ENCODE measurements around the gene CSF1. TPM values are rescaled to one million over a fixed set of nuclear protein-coding genes. Genes with fewer than 3 reads are reported as not detected.

The CSF1 gene
- polyA plus RNA-seq, 1 donor (not counting 4 experiments of a cell fraction or from before 2014, with no cell fraction given) = 1.8 TPM

GRCh38 chr1:109887271-109887670 is 23.4 kb upstream of the CSF1 start:
- H3K27me3 ChIP-seq (ENCODE audit: control insufficient read depth, extremely low read depth, insufficient read depth, low read length) = peaks cover 19% of the 10 kb centered on the region
- dilution Hi-C loops (cut with MboI; ENCODE audit: extremely low pct_ligation_motif_present, low sequenced_read_pairs) = no loop called here
- peaks cover 3% of the 10 kb centered on the region for H3K4me1 ChIP-seq (ENCODE audit: control insufficient read depth, extremely low read depth, insufficient read depth, low read length)
- FAIRE-seq (no peak), DNase-seq (ENCODE audit: low read depth, low spot score) (no peak)
- H3K79me2 ChIP-seq (ENCODE audit: control insufficient read depth, insufficient read depth, low read length) = no peaks in the 10 kb centered on the region
- no peak overlapping the region for H3K4me3 ChIP-seq (ENCODE audit: control insufficient read depth in 2 of 3, extremely low read depth in 1 of 3, insufficient read depth in 2 of 3, low read depth in 1 of 3, low read length in 3 of 3)
- no peaks in the 10 kb centered on the region for H3K9me1 ChIP-seq (ENCODE audit: control insufficient read depth, extremely low read depth, insufficient read depth, low read length)
- no peak overlapping the region for H3K9ac ChIP-seq (ENCODE audit: control insufficient read depth, extremely low read depth, insufficient read depth, low read length)
- no peaks in the 10 kb centered on the region for H3K36me3 ChIP-seq (ENCODE audit: control insufficient read depth in 2 of 2, extremely low read depth in 1 of 2, insufficient read depth in 2 of 2, low read length in 2 of 2)
- H3K4me2 ChIP-seq (ENCODE audit: control insufficient read depth, extremely low read depth, insufficient read depth, low read depth, low read length) = no peak overlapping the region
- H3K9me3 ChIP-seq (ENCODE audit: control insufficient read depth, low read depth, low read length) = no peaks in the 10 kb centered on the region
- H4K20me1 ChIP-seq (ENCODE audit: control insufficient read depth, extremely low read depth, insufficient read depth, low read length) = no peaks in the 10 kb centered on the region
- H3K27ac ChIP-seq (ENCODE audit: control insufficient read depth, insufficient read depth, low read length) = no peak overlapping the region
- TF ChIP-seq CTCF (optimal IDR thresholded peaks at IDR 0.05 in 1 of 3, IDR thresholded peaks at IDR 0.05 in 1 of 3, conservative IDR thresholded peaks at IDR 0.05 in 1 of 3; ENCODE audit: extremely low read depth in 1 of 3, insufficient read depth in 2 of 3, low read length in 3 of 3) = no peak
- TF ChIP-seq EZH2 (IDR thresholded peaks at IDR 0.05; ENCODE audit: low read length) = no peak
- no peak overlapping the region for H2AFZ ChIP-seq (ENCODE audit: control insufficient read depth, low read length)

GRCh38 chr1:109887884-109888283 is 22.8 kb upstream of the CSF1 start:
- Histone ChIP-seq H4K20me1 (ENCODE audit: control insufficient read depth, extremely low read depth, insufficient read depth, low read length) (no peaks in the 10 kb centered on the region), H3K9me1 (ENCODE audit: control insufficient read depth, extremely low read depth, insufficient read depth, low read length) (no peaks in the 10 kb centered on the region), H3K9me3 (ENCODE audit: control insufficient read depth, low read depth, low read length) (no peaks in the 10 kb centered on the region), H3K27ac (ENCODE audit: control insufficient read depth, insufficient read depth, low read length) (no peak overlapping the region), H3K9ac (ENCODE audit: control insufficient read depth, extremely low read depth, insufficient read depth, low read length) (no peak overlapping the region), H3K4me3 (ENCODE audit: control insufficient read depth in 2 of 3, extremely low read depth in 1 of 3, insufficient read depth in 2 of 3, low read depth in 1 of 3, low read length in 3 of 3) (no peak overlapping the region), H2AFZ (ENCODE audit: control insufficient read depth, low read length) (no peak overlapping the region), H3K79me2 (ENCODE audit: control insufficient read depth, insufficient read depth, low read length) (no peaks in the 10 kb centered on the region), H3K4me1 (ENCODE audit: control insufficient read depth, extremely low read depth, insufficient read depth, low read length) (peaks cover 9% of the 10 kb centered on the region), H3K36me3 (ENCODE audit: control insufficient read depth in 2 of 2, extremely low read depth in 1 of 2, insufficient read depth in 2 of 2, low read length in 2 of 2) (no peaks in the 10 kb centered on the region), H3K4me2 (ENCODE audit: control insufficient read depth, extremely low read depth, insufficient read depth, low read depth, low read length) (no peak overlapping the region), H3K27me3 (ENCODE audit: control insufficient read depth, extremely low read depth, insufficient read depth, low read length) (peaks cover 19% of the 10 kb centered on the region)
- dilution Hi-C loops (cut with MboI; ENCODE audit: extremely low pct_ligation_motif_present, low sequenced_read_pairs) = no loop called here
- TF ChIP-seq CTCF (optimal IDR thresholded peaks at IDR 0.05 in 1 of 3, IDR thresholded peaks at IDR 0.05 in 1 of 3, conservative IDR thresholded peaks at IDR 0.05 in 1 of 3; ENCODE audit: extremely low read depth in 1 of 3, insufficient read depth in 2 of 3, low read length in 3 of 3) (no peak), EZH2 (IDR thresholded peaks at IDR 0.05; ENCODE audit: low read length) (no peak)
- FAIRE-seq = no peak
- DNase-seq (ENCODE audit: low read depth, low spot score) = no peak

Measured in keratinocyte (primary cell).